PFSK-1 (cell line): ENCODE data around the gene OR5L1.

Experiments used
- FOXP2 ChIP-seq: optimal IDR thresholded peaks from 2 replicates; pipeline ENCODE3; 2011; ENCODE audit warnings: borderline replicate concordance, control low read depth, inconsistent platforms; ENCODE audit not compliant: insufficient read depth; ENCODE audit errors: extremely low read length, extremely low read depth
- POLR2AphosphoS5 ChIP-seq: IDR thresholded peaks from 2 replicates; pipeline ENCODE4 v1.6.1; 2012; ENCODE audit warnings: low read depth, mild to moderate bottlenecking, control low read depth, low read length, moderate library complexity
- SIN3A ChIP-seq: IDR thresholded peaks from 2 replicates; pipeline ENCODE4 v1.6.1; 2012; ENCODE audit warnings: mild to moderate bottlenecking, low read length, moderate library complexity, borderline replicate concordance; ENCODE audit not compliant: insufficient read depth

DNA sequence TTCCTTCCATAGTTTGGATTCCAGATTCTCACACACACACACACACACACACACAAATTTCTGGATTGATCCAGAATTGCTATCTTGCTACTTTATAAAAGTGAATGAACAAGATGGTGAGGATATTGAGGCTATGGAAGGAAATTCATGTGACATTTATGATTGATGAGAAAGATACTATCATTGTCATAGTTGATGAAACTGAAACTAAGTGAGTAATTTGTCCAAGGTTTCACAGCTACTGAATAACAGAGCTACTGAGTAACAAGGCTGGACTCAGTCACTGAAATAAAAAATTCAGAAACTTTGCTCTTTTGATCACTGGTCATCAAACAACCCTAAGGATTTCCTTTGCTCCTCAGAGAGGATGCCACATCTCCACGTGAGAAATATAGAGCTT, 43.5 kb downstream of the OR5L1 start:
- no peak for TF ChIP-seq SIN3A
- TF ChIP-seq FOXP2: no peak
- TF ChIP-seq POLR2AphosphoS5: no peak
